UCSD-AML1 (cell line): ENCODE measurements around the gene CHD9.
"Not testable (repeated sequence)": the region's sequence is repeated elsewhere in the genome, so short reads cannot be mapped to it uniquely, and the experiment has no call there.

Source experiments
- DNase-seq: peaks from one replicate; lab custom pipeline; 2025; ENCODE audit not compliant: unreplicated experiment; lab: John Stamatoyannopoulos, UW

The CHD9 gene

DNA sequence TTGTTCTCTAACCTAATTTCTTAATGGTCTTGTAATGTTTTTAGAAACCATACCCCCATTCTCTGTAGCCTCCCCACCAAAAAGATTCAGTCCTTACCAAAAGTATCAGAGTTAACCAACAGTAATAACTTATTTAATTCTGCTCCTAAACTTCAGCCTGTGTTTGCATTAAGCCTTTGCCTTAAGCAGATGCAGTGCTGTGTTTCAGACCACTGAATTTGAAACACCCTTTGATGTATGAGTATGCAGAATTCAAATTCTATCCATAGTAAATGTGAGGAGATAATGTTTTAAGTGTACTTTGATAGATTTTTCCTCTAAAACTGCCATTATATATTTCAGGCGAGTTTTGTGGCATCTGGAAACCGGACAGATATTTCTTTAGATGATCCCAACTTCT lies 207.9 kb downstream of the CHD9 start:
- DNase-seq, result no peak

DNA sequence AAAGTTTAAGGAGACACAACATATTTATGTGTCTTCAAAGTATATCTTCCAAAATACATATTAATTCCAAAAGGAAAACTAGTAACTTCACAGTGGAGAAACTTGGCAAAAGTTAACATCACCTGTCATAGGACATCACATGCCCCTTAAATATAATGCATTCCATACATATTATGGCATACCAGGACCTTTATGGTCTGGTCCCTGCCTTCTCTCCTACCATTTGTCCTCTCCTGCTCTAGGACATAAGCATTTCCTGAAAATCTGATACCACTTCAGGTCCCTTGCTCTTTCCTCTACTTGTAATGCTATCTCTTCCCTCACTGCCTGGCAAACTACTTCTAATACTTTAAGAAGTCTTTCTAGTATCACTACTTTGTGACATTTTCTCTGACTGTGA lies 211.4 kb downstream of the CHD9 start:
- no peak for DNase-seq

DNA sequence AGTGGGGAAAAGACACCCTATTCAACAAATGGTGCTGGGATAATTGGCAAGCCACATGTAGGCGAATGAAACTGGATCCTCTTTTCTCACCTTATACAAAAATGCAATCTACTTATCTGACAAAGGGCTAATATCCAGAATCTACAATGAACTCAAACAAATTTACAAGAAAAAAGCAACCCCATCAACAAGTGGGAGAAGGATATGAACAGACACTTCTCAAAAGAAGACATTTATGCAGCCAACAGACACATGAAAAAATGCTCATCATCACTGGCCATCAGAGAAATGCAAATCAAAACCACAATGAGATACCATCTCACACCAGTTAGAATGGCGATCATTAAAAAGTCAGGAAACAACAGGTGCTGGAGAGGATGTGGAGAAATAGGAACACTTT lies 223.7 kb downstream of the CHD9 start:
- not testable (repeated sequence) for DNase-seq

DNA sequence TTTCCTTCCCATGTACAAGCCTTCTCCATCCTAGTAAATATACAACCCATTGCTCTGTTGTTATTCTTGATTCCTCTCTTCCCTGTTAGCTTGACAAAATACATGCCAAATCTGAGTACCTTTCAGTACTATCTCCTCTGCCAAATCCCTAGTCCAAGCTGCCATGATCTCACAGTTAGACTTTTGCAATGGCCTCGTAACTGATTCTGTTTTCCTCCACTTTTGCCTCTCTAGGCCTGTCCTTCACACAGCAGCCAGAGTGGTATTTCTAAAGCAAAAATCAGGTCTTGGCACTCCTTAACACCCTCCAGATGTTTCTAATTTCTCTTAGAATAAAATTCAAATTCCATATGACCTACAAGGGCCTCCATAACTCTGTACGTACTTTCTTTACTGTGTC lies 226.5 kb downstream of the CHD9 start:
- no peak for DNase-seq

DNA sequence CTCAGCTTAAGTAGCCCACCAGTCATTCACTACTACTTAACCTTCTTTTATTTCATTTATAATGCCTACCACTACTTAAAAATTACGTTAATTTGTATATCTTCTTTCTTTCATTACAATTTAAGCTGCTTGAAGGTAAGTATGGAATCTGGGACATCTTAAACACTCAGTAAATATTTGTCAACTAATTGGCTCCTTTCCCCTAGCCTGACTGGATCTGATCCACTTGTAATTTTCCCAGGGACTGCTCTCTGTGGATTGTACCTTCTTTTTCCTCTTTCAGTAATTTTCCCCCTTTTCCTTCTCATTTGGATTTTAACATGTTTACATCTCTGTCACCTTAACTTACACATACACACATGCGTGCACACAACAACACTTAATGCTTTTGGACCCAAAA lies 227.1 kb downstream of the CHD9 start:
- DNase-seq, result no peak

DNA sequence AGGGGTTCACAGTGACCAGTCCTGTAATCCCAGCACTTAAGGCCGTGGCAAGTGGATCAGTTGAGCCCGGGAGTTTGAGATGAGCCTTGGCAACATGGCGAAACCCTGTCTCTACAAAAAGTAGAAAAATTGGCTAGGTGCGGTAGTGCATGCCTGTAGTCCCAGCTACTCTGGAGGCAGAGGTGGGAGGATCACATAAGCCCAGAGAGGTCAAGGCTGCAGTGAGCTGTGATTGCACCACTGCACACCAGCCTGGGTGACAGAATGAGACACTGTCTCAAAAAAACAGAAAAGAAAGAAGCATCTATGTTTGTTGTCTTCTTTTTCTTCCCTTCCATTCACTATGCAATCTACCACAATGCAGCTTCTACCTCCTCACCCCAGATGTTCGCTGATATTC lies 227.5 kb downstream of the CHD9 start:
- no peak for DNase-seq

DNA sequence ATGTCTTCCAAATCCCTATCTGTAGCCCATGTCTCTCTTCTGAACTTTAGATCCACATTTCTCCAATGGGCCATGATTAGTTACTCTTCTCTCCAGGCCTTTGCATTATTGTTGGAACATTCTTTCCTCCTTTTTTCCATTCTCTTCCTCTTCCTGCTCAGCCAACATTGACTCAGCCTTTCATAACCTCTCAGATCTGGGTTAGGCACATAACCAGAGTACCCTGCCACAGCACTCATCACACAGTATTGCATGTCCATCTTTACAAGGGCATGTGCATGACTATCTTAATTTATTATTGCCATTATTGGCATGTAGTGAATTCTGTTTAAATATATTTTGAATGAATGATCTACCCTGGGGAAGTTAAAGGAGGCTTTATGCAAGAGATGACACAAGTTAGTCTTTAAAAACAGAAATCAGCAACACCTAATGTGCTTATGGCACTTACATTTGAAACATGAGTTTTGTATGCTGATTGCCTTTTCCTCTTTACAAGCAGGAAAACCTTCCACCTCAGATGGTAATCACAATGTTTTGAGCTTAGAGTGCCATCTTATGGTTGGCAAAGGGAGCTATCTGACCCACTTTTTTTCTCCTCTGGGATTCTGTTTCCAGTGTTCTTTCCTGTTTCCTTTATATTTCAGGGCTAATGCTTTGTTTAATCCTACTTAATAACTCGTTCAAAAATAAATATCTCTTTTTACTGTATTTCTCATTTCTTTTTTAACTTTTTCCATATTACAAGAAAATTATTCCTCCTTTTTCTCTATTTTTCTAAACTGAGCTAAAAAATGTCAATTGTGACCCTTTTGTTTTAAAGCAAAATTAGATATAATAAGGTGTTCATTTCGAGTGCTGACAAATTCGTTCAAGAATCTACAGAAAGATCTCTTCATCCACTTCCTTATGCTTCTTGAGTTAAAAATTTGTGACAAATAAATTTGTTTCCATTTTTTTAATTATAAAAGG lies 228.5 kb downstream of the CHD9 start:
- no peak for DNase-seq

DNA sequence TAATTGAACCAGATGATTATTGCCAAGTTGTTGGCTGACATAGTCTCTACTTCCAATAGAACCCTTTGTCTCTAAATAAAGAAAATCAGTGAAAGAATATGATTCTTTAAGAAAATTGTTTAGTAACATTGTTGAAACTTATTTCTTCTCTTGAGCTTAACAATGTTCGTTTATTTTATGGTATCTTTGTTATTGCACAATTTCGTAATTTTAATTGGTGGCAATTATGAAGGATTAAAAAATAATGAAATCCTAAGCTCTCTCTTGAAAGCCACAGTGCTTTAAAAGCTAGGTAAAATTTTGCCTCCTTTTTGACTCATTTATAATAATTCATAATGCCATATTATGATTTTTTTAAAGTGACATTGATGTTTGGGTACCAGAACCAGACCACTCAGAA lies 230.4 kb downstream of the CHD9 start:
- DNase-seq, result no peak

DNA sequence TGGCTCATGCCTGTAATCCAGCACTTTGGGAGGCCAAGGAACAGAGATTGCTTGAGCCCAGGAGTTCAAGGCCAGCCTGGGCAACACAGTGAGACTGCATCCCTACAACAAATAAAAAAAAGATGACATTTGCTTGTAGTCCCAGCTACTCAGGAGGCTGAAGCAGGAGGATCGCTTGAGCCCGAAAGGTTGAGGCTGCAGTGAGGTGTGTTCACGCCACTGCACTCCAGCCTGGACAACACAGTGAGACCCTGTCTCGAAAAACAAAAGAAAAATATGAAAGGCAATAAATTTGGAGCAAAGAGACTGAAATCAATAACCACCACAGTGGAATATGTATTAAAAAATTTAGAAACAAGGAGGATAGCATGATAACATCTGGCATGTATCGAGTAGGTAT lies 235.7 kb downstream of the CHD9 start:
- DNase-seq, result no peak

DNA sequence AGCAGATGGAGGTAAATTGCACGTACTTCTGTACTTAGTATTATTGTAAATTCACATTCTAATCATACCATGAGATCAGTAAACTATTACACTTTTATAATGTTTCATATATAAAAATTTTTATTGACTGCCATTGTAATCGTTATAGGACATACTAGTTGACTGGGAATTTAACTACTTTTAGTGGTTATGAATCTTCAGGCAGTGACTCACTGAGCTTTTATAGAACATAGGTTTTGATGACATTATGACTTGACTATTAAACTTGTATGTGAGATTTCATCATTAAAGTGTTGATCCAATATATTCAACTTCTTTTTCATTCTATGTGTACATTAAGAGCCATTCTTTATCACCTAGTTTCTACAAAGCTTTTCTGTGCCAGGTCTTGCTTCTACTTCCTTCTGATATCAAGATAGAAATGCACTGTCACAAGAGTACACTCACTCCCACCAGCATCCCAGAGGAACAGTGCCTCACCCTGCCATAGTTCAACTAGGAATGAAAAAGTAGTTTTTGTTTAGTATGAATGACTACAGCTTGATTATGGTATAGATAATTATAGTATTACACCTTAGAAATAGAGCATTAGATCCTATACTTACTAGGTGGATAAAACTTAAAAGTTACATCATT lies 237.1 kb downstream of the CHD9 start:
- no peak for DNase-seq

DNA sequence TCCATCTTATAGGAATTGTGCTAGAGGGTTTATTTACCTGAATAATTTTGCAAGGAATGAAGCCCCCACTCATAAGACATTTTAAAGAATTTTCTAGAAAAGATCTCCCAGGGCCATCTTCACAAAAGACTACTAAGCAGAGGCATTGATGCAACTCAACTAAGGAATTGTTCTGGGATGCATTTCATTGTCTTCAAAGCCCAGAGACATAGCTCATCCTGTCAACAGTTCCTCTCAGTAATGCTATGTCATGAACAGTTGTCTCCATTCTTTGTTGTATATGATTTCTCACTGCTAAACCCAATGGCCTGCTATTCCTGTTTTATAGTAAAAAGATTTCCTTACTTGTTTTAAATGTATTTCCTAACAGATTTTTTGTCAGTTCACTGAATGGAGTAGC lies 242.7 kb downstream of the CHD9 start:
- no peak for DNase-seq

DNA sequence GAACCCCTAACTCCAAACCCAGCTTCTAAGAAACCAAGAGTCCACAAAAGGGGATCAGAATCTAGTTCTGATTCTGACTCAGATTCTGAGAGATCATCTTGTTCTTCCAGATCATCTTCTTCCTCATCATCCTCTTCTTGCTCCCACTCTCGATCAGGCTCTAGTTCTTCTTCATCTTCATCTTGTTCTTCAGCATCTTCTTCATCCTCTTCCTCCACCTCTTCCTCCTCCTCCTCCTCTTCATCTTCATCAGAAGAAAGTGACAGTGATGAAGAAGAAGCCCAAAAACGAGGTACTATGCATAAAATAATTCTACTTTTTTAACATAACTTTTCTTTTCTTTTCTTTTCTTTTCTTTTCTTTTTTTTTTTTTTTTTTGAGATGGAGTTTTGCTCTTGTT lies 249.5 kb downstream of the CHD9 start:
- DNase-seq, result no peak

DNA sequence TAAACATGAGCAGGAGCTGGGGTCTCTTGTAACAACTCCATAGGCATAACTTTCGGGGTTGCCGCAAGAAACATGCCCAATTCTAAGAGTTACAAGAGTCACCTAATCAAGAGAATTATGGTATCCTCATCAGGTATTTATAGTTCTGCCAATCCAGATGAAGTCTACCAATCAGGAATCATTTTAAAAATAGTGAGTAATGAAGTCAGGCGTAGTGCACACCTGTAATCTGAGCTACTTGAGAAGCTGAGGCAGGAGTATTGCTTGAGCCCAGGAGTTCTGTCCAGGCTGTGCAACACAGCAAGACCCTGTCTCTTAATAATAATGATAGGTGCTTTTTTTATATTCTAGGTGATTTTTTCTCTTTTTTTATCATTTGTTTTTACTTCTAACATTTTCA lies 251.0 kb downstream of the CHD9 start:
- no peak for DNase-seq

DNA sequence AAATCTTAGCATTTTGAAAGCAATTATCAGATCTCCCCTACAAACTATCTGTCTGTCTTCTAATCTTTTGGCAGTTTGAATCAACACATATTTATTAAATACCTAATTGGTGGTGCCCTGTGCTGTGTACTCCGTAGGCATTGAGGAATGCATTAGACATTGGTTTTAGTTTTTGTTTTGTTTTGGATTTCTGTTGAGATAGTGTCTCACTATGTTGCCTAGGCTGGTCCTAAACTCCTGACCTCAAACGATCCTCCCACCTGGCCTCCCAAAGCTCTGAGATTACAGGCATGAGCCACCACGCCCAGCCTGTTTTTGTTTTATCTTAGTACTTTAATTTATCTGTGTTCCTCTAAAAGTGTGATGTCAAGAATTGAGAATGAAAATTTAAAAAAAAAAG lies 254.7 kb downstream of the CHD9 start:
- DNase-seq, result no peak

DNA sequence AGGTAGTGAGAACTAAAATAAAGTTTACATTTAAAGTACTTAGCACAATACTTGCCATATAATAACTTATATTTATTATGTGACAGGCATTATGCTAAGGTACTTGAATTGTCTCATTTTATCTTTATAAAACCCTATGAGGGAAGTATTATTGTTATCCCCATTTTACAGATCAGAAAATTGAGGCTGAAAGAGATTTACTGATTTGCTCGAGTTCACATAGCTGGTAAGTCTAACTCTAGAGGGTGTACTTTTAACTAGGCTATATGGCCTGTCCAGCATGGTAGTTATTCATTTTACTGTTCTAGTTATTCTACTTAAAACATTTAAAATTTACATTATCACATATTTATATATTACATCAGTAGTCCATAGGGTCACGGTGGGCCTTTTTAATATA lies 266.2 kb downstream of the CHD9 start:
- DNase-seq, result no peak

DNA sequence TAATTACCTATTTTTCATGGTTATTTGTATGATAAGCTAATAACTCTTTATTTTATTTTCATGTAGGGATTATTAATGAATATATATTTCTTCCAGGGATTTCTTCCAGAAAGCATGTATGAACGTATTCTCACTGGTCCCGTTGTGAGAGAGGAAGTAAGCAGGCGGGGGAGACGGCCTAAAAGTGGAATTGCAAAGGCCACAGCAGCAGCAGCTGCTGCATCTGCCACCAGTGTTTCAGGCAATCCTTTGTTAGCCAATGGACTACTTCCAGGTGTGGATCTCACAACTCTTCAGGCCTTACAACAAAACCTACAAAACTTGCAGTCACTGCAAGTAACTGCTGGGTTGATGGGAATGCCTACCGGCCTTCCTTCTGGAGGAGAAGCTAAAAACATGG lies 269.1 kb downstream of the CHD9 start:
- DNase-seq, result no peak

DNA sequence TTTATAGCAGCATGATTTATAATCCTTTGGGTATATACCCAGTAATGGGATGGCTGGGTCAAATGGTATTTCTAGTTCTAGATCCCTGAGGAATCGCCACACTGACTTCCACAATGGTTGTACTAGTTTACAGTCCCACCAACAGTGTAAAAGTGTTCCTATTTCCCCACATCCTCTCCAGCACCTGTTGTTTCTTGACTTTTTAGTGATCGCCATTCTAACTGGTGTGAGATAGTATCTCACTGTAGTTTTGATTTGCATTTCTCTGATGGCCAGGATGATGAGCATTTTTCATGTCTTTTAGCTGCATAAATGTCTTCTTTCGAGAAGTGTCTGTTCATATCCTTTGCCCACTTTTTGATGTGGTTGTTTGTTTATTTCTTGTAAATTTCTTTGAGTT lies 276.2 kb downstream of the CHD9 start:
- DNase-seq, result not testable (repeated sequence)

DNA sequence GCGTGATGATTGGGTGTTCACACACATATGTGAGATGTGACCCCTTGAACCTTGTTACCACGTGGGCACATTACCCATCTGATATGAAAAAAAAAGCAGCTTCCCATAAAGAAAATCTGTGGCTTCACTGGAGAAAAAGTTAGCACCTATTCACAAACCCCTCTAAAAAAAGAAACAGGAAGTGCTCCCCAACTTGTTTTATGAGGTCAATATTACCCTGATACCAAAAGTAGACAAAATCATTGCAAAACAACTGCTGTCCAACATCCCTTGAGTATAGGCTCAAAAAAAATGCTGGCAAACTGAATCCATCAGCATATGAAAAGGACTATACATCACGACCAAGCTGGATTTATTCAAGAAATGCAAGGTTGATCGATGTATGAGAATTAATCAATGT lies 279.8 kb downstream of the CHD9 start:
- no peak for DNase-seq

DNA sequence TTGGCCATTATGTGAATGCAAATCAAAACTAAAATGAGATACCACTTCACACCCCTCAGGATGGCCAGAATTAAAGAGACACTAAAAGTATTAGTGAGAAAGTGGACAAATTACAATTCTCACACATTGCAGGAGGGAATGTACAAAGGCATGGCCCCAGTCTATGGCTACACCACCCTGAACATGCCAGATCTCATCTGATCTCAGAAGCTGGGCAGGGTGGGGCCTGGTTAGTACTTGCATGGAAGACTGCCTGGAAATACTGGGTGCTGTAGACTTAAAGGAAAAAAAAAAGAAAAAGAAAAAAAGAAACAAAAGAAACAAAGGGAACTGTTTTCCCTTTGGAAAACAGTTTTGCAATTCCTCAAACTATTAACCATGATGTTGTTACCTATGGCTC lies 282.5 kb downstream of the CHD9 start:
- DNase-seq, result no peak

DNA sequence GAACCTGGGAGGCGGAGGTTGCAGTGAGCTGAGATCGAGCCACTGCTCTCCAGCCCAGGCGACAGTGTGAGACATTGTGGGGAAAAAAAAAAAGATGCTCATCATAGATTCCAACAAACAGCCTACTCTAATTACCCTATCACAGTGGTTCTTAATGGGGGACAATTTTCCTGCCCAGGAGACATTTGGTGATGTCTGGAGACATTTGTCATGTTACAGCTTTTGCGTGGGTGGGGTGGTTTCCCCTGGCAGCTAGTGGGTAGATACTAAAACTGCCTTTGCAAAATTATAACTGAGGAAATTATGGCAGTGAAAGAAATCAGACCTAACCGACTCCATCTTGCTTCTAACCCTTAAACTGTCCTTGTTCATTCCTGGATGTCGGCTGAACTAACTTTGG lies 287.0 kb downstream of the CHD9 start:
- no peak for DNase-seq

DNA sequence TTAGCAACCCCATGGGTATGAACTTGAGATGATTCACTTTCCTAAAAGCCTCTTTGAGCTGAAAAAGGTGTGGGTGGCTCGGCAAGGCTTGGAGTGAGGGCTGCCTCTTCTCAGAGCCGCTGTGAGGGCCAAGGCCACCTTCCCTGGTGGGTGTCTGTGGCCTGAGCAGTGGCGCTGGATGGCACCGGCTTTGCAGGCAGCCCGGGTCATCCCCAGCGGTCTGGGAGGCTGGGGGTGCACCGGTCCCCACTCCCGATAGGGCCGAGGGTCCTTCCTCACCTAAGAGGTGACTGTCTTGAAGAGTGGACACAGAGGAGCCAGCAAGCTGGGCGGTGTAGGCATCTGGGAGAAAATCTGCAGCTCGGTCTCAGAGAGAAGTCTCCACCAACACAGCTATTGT lies 300.3 kb downstream of the CHD9 start:
- no peak for DNase-seq

DNA sequence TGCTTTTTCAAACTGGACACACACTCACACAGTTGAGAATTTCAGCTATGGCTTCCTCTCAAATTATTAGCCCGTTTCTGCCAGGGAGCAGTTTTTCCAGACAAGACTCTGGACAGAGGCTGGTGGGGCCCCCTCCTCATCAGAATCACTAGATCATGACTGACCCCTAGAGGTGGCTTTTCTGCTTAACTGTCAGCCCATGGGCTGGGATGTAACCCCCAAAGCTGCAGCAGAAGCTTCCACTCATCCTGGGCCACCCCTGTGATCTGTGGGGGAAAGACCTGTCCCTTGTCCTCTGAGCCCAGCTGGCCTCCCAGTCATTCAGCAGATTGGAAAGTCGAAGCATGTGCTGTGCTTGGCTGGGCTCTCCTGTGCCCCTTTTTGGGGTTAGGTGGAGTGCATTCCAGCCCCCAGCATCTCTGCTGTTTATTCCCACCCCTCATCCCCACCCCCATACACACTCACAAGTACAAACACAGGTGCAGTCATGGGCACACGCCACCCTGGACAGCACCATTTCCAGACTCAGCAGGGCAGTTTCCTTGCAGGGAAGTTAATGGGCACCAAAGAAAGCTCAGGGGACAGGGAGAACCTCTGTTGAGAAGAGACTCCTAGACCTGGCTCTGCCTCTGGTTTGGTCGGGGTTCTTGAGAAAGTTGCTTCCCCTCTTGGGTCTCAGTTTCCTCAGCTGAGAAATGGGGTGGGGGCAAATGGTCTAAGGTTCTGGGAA lies 301.9 kb downstream of the CHD9 start:
- DNase-seq, result no peak
